CD4-positive, CD25-positive, alpha-beta regulatory T cell (primary cell): ENCODE measurements around the gene ZNF618. TPM values are rescaled to one million over a fixed set of nuclear protein-coding genes. Genes with fewer than 3 reads are reported as not detected.
A peak's percentile ranks its signal among the peaks of the same experiment; 100 is the strongest.

Experiments
- ATAC-seq, 2 donors: fragments of 150-1000 bp; cut with Tn5 transposase; one replicate each; pipeline ENCODE4 v1.10.0; 2021; ENCODE audit warnings: low read depth in 2 of 2, moderate number of reproducible peaks in 2 of 2, moderate library complexity in 1 of 2
- DNase-seq, 3 donors: peaks; one replicate each; pipeline versions ENCODE4 v3.0.0 to v3.0.0-alpha.2; 2012 to 2022; ENCODE audit warnings: mixed read lengths in 1 of 3
- H3K27ac ChIP-seq: one replicate; pipeline ENCODE4 v1.7.0; 2013; ENCODE audit warnings: mild to moderate bottlenecking, low read length; ENCODE audit not compliant: insufficient read depth, poor library complexity, severe bottlenecking
- H3K27me3 ChIP-seq: one replicate; pipeline ENCODE4 v1.7.0; 2013; ENCODE audit warnings: low read length; ENCODE audit not compliant: control insufficient read depth, insufficient read depth
- H3K36me3 ChIP-seq: one replicate; pipeline ENCODE4 v1.7.0; 2013; ENCODE audit warnings: mild to moderate bottlenecking, low read length, moderate library complexity; ENCODE audit not compliant: control insufficient read depth, insufficient read depth
- H3K4me1 ChIP-seq: 2 replicates; pipeline ENCODE4 v1.7.0; 2013; ENCODE audit warnings: mild to moderate bottlenecking, low read length; ENCODE audit not compliant: insufficient read depth, control insufficient read depth, poor library complexity, severe bottlenecking
- H3K4me3 ChIP-seq: one replicate; pipeline ENCODE4 v1.7.0; 2013; ENCODE audit warnings: low read depth, mild to moderate bottlenecking, low read length, moderate library complexity
- H3K9me3 ChIP-seq, 2 experiments: 1 replicate in 1 of 2; 2 replicates in 1 of 2; pipeline ENCODE4 v1.7.0; 2013; ENCODE audit warnings: low read length in 2 of 2, mild to moderate bottlenecking in 1 of 2, moderate library complexity in 1 of 2; ENCODE audit not compliant: control insufficient read depth in 2 of 2
- H3K27ac Mint-ChIP-seq, 3 donors: one replicate each; pipeline ENCODE4 v1.8.0; 2020 to 2022; ENCODE audit warnings: mild to moderate bottlenecking in 3 of 3, mixed read lengths in 3 of 3, moderate library complexity in 2 of 3
- H3K27me3 Mint-ChIP-seq: one replicate; pipeline ENCODE4 v1.8.0; 2022; ENCODE audit warnings: mild to moderate bottlenecking, mixed read lengths
- H3K36me3 Mint-ChIP-seq: one replicate; pipeline ENCODE4 v1.8.0; 2020; ENCODE audit warnings: mixed read lengths
- H3K4me1 Mint-ChIP-seq, 4 donors: one replicate each; pipeline ENCODE4 v1.8.0; 2020 to 2022; ENCODE audit warnings: mixed read lengths in 4 of 4, mild to moderate bottlenecking in 1 of 4
- H3K4me3 Mint-ChIP-seq, 4 donors: one replicate each; pipeline ENCODE4 v1.8.0; 2020 to 2022; ENCODE audit warnings: mild to moderate bottlenecking in 4 of 4, mixed read lengths in 4 of 4, moderate library complexity in 3 of 4
- H3K9me3 Mint-ChIP-seq, 7 donors: one replicate each; pipeline ENCODE4 v1.8.0; 2020 to 2022; ENCODE audit warnings: mixed read lengths in 7 of 7, mild to moderate bottlenecking in 3 of 7, moderate library complexity in 2 of 7
- polyA plus RNA-seq, 4 donors: library from polyadenylated mRNA; unstranded; fragments of 300-500 nt; fragmentation: Illumina TruSeq; gene quantifications; one replicate each; pipeline ENCODE4 v1.2.3, GENCODE V29; 2021
- total RNA-seq: library from RNA; stranded (reverse); gene quantifications from one replicate; pipeline ENCODE4 v1.2.3, GENCODE V29; 2022

The ZNF618 gene
- total and polyA plus RNA-seq, 5 donors from 2014 or later: 0.86 TPM; not detected in 4

- no peak for ATAC-seq
- H3K36me3 ChIP-seq: no peaks in the 10 kb centered on the region
- Mint-ChIP-seq H3K4me3 (no peak overlapping the region), H3K9me3 (peaks cover 0 to 24% (median 11%) of the 10 kb centered on the region in 7 donors), H3K36me3 (no peaks in the 10 kb centered on the region), H3K27ac (peak overlapping the region in 1 of 3 donors; percentile 56), H3K4me1 (no peaks in the 10 kb centered on the region), H3K27me3 (peaks cover 6% of the 10 kb centered on the region)
- H3K9me3 ChIP-seq: peaks cover 8 to 13% of the 10 kb centered on the region in 2 experiments
- no peak overlapping the region for H3K27ac ChIP-seq
- no peak overlapping the region for H3K4me3 ChIP-seq
- no peaks in the 10 kb centered on the region for H3K27me3 ChIP-seq
- no peak for DNase-seq
- no peaks in the 10 kb centered on the region for H3K4me1 ChIP-seq
Measured at GRCh38 chr9:114027863-114028465, 151.9 kb downstream of the ZNF618 start.

GRCh38 chr9:114028646-114029045 is 152.5 kb downstream of the ZNF618 start:
- no peak for DNase-seq

GRCh38 chr9:114029311-114030170 is 153.4 kb downstream of the ZNF618 start:
- no peak for ATAC-seq
- no peaks in the 10 kb centered on the region for H3K27me3 ChIP-seq
- Mint-ChIP-seq H3K27me3 (peaks cover 11% of the 10 kb centered on the region), H3K9me3 (peaks cover 0 to 14% (median 2%) of the 10 kb centered on the region in 7 donors), H3K27ac (no peak overlapping the region), H3K4me3 (no peak overlapping the region), H3K4me1 (no peaks in the 10 kb centered on the region), H3K36me3 (no peaks in the 10 kb centered on the region)
- H3K9me3 ChIP-seq: peaks cover 0 to 4% of the 10 kb centered on the region in 2 experiments
- DNase-seq: no peak
- H3K27ac ChIP-seq: no peak overlapping the region
- H3K36me3 ChIP-seq: no peaks in the 10 kb centered on the region
- no peak overlapping the region for H3K4me3 ChIP-seq
- H3K4me1 ChIP-seq: no peaks in the 10 kb centered on the region

More at GRCh38 chr9:114028646-114029045, 152.5 kb downstream of the ZNF618 start:
- H3K9me3 ChIP-seq: peaks cover 7 to 8% of the 10 kb centered on the region in 2 experiments
- Mint-ChIP-seq H3K9me3 (peaks cover 0 to 20% (median 7%) of the 10 kb centered on the region in 7 donors), H3K27ac (no peak overlapping the region), H3K36me3 (no peaks in the 10 kb centered on the region), H3K27me3 (peaks cover 6% of the 10 kb centered on the region), H3K4me3 (no peak overlapping the region), H3K4me1 (no peaks in the 10 kb centered on the region)
- H3K4me1 ChIP-seq: no peaks in the 10 kb centered on the region
- H3K36me3 ChIP-seq: no peaks in the 10 kb centered on the region
- no peaks in the 10 kb centered on the region for H3K27me3 ChIP-seq
- H3K27ac ChIP-seq: no peak overlapping the region
- no peak overlapping the region for H3K4me3 ChIP-seq
- ATAC-seq: no peak

GRCh38 chr9:114030364-114030763 is 154.3 kb downstream of the ZNF618 start:
- H3K27ac Mint-ChIP-seq: no peak overlapping the region
- peaks cover 0 to 9% (median 0%) of the 10 kb centered on the region in 7 donors for H3K9me3 Mint-ChIP-seq
- no peaks in the 10 kb centered on the region for H3K9me3 ChIP-seq
- no peaks in the 10 kb centered on the region for H3K4me1 ChIP-seq
- H3K4me1 Mint-ChIP-seq: no peaks in the 10 kb centered on the region
- no peak overlapping the region for H3K4me3 ChIP-seq
- H3K36me3 ChIP-seq: no peaks in the 10 kb centered on the region
- no peaks in the 10 kb centered on the region for H3K27me3 ChIP-seq
- peaks cover 5% of the 10 kb centered on the region for H3K27me3 Mint-ChIP-seq
- ATAC-seq: no peak
- H3K27ac ChIP-seq: no peak overlapping the region
- H3K4me3 Mint-ChIP-seq: no peak overlapping the region
- no peaks in the 10 kb centered on the region for H3K36me3 Mint-ChIP-seq
- DNase-seq: no peak

- no peaks in the 10 kb centered on the region for H3K27me3 ChIP-seq
- H3K36me3 ChIP-seq: no peaks in the 10 kb centered on the region
- no peaks in the 10 kb centered on the region for H3K4me1 Mint-ChIP-seq
- H3K4me3 Mint-ChIP-seq: no peak overlapping the region
- H3K27ac Mint-ChIP-seq: no peak overlapping the region
- H3K4me3 ChIP-seq: no peak overlapping the region
- no peak overlapping the region for H3K27ac ChIP-seq
- no peak for ATAC-seq
- no peak for DNase-seq
- no peaks in the 10 kb centered on the region for H3K9me3 ChIP-seq
- H3K36me3 Mint-ChIP-seq: no peaks in the 10 kb centered on the region
- H3K27me3 Mint-ChIP-seq: peaks cover 5% of the 10 kb centered on the region
- H3K4me1 ChIP-seq: no peaks in the 10 kb centered on the region
- H3K9me3 Mint-ChIP-seq: peaks cover 0 to 5% (median 0%) of the 10 kb centered on the region in 7 donors
Measured at GRCh38 chr9:114031037-114031630, 155.0 kb downstream of the ZNF618 start.

- H3K36me3 Mint-ChIP-seq: no peaks in the 10 kb centered on the region
Measured at GRCh38 chr9:114031948-114032840, 156.1 kb downstream of the ZNF618 start.

GRCh38 chr9:114033397-114034103 is 157.4 kb downstream of the ZNF618 start:
- Mint-ChIP-seq H3K4me3 (no peak overlapping the region), H3K27me3 (peaks cover 5% of the 10 kb centered on the region), H3K4me1 (no peaks in the 10 kb centered on the region), H3K36me3 (no peaks in the 10 kb centered on the region), H3K27ac (peak overlapping the region in 1 of 3 donors; percentile 26), H3K9me3 (peaks cover 0 to 5% (median 0%) of the 10 kb centered on the region in 7 donors)
- Histone ChIP-seq H3K4me1 (no peaks in the 10 kb centered on the region), H3K36me3 (no peaks in the 10 kb centered on the region), H3K27me3 (no peaks in the 10 kb centered on the region), H3K4me3 (no peak overlapping the region), H3K27ac (no peak overlapping the region), H3K9me3 (no peaks in the 10 kb centered on the region)
- DNase-seq: no peak
- no peak for ATAC-seq

More at GRCh38 chr9:114031948-114032840, 156.1 kb downstream of the ZNF618 start:
- Mint-ChIP-seq H3K27me3 (peaks cover 5% of the 10 kb centered on the region), H3K4me1 (no peaks in the 10 kb centered on the region), H3K27ac (no peak overlapping the region), H3K9me3 (peaks cover 0 to 5% (median 0%) of the 10 kb centered on the region in 7 donors), H3K4me3 (no peak overlapping the region)
- no peak overlapping the region for H3K4me3 ChIP-seq
- ATAC-seq: no peak
- H3K27ac ChIP-seq: no peak overlapping the region
- no peaks in the 10 kb centered on the region for H3K4me1 ChIP-seq
- DNase-seq: no peak
- no peaks in the 10 kb centered on the region for H3K27me3 ChIP-seq
- no peaks in the 10 kb centered on the region for H3K9me3 ChIP-seq
- no peaks in the 10 kb centered on the region for H3K36me3 ChIP-seq
